Vagina (tissue), 2 donors: ENCODE measurements around the gene TACR1. TPM values are rescaled to one million over a fixed set of nuclear protein-coding genes. Genes with fewer than 3 reads are reported as not detected.

ENCODE experiments used
- DNase-seq, 2 donors: peaks; one replicate each; pipeline ENCODE4 v3.0.0-alpha.2; 2017; ENCODE audit errors: extremely low spot score in 2 of 2
- H3K27ac ChIP-seq: fragments of 200-600 bp; sonication (generic); one replicate; pipeline ENCODE4 v1.5.1; 2019
- H3K27me3 ChIP-seq: fragments of 200-600 bp; sonication (generic); one replicate; pipeline ENCODE4 v1.5.1; 2019
- H3K36me3 ChIP-seq, 2 donors: fragments of 200-600 bp; sonication (generic); one replicate each; pipeline ENCODE4 v1.5.1; 2017 to 2019
- H3K4me1 ChIP-seq: fragments of 200-600 bp; sonication (generic); one replicate; pipeline ENCODE4 v1.5.1; 2019
- H3K4me3 ChIP-seq, 2 donors: fragments of 200-600 bp; sonication (generic); 1 replicate in 1 of 2; 2 replicates in 1 of 2; pipeline ENCODE4 v1.5.1; 2016 to 2019
- H3K9me3 ChIP-seq: fragments of 200-600 bp; sonication (generic); one replicate; pipeline ENCODE4 v1.5.1; 2019
- POLR2A ChIP-seq, 2 donors: fragments of 450-650 bp; IDR thresholded peaks; one replicate each; pipeline ENCODE4 v1.6.1; 2017; ENCODE audit warnings: antibody characterized with exemption in 2 of 2, mild to moderate bottlenecking in 2 of 2, moderate library complexity in 2 of 2
- POLR2AphosphoS5 ChIP-seq, 2 donors: sonication (generic); formaldehyde crosslinking; IDR thresholded peaks; one replicate each; pipeline ENCODE4 v1.9.0; 2017; ENCODE audit warnings: antibody characterized with exemption in 2 of 2, mild to moderate bottlenecking in 2 of 2, low read depth in 1 of 2; ENCODE audit not compliant: insufficient read depth in 1 of 2
- intact Hi-C: fragments of 100-400 bp; cut with DNase I; formaldehyde crosslinking; loops from one replicate; pipeline ENCODE4 v1.15.1; 2023
- total RNA-seq: library from RNA; depleted of rRNA; stranded (reverse); fragments of >200 nt; gene quantifications from one replicate; pipeline ENCODE4 v1.2.3, GENCODE V29; 2016
- TF ChIP-seq, protein P1 (sequence below), 3 experiments: fragments of 450-650 bp in 2 of 3; fragments of 200-600 bp in 1 of 3; sonication (generic) in 1 of 3; IDR thresholded peaks; one replicate each; pipeline ENCODE4 v1.5.1; 2017 to 2019; ENCODE audit warnings: antibody characterized with exemption in 3 of 3, mild to moderate bottlenecking in 2 of 3, moderate library complexity in 2 of 3

Gene TACR1
- total RNA-seq, 1 donor from 2014 or later, result 8.3 TPM

DNA sequence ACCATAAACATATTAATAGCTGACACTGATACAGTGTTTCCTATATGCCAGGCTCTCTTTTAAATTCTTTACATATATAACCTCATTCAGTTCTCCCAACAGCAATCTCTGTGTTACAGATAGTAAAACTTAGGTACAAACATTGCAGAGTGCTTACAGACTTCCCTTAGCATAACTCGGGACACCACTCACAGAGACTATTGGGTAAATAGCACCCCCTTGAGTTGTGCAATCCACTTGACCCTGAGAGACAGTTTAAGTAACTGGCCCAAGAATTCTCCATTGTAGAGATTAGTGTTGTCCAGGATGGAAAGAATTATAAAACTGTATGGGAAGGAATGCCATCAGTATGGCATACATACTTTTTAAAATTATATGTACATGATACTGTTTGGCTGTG, 130.8 kb downstream of the TACR1 start:
- no peaks in the 10 kb centered on the region for H3K27me3 ChIP-seq
- H3K27ac ChIP-seq, result no peak overlapping the region
- no peaks in the 10 kb centered on the region for H3K36me3 ChIP-seq
- no peaks in the 10 kb centered on the region for H3K9me3 ChIP-seq
- TF ChIP-seq, protein P1, sequence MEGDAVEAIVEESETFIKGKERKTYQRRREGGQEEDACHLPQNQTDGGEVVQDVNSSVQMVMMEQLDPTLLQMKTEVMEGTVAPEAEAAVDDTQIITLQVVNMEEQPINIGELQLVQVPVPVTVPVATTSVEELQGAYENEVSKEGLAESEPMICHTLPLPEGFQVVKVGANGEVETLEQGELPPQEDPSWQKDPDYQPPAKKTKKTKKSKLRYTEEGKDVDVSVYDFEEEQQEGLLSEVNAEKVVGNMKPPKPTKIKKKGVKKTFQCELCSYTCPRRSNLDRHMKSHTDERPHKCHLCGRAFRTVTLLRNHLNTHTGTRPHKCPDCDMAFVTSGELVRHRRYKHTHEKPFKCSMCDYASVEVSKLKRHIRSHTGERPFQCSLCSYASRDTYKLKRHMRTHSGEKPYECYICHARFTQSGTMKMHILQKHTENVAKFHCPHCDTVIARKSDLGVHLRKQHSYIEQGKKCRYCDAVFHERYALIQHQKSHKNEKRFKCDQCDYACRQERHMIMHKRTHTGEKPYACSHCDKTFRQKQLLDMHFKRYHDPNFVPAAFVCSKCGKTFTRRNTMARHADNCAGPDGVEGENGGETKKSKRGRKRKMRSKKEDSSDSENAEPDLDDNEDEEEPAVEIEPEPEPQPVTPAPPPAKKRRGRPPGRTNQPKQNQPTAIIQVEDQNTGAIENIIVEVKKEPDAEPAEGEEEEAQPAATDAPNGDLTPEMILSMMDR (IDR thresholded peaks at IDR 0.05), result no peak
- TF ChIP-seq POLR2A (IDR thresholded peaks at IDR 0.05) (no peak), POLR2AphosphoS5 (IDR thresholded peaks at IDR 0.05; ENCODE audit: insufficient read depth in 1 of 2, low read depth in 1 of 2) (no peak)
- intact Hi-C loops, result no loop called here
- DNase-seq, result no peak
- H3K4me3 ChIP-seq, result no peak overlapping the region
- H3K4me1 ChIP-seq, result no peaks in the 10 kb centered on the region

DNA sequence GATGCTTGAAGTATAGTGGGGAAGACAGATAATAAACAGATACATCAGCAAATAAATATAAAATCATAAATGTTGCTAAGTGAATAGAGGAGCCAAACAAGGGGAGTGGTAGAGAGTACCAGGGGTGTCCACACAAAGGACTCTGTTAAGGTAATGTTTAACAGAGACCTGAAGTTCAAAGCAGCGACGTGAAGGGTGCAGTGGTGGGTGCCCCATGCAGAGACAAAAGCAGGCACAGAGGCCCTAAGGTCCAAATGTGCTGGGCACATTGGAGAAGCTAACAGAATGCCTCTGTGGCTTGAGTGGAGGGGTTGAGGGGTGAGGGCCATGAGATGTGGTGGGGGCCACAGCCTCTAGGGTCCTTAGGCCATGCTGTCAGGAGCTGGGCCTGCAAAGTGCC, 131.8 kb downstream of the TACR1 start:
- Histone ChIP-seq H3K4me1 (no peaks in the 10 kb centered on the region), H3K9me3 (no peaks in the 10 kb centered on the region), H3K4me3 (no peak overlapping the region), H3K27ac (no peak overlapping the region), H3K36me3 (no peaks in the 10 kb centered on the region), H3K27me3 (no peaks in the 10 kb centered on the region)
- TF ChIP-seq POLR2A (IDR thresholded peaks at IDR 0.05) (no peak), POLR2AphosphoS5 (IDR thresholded peaks at IDR 0.05; ENCODE audit: insufficient read depth in 1 of 2, low read depth in 1 of 2) (no peak)
- TF ChIP-seq, protein P1 (IDR thresholded peaks at IDR 0.05), result no peak
- intact Hi-C loops, result no loop called here
- DNase-seq, result no peak

DNA sequence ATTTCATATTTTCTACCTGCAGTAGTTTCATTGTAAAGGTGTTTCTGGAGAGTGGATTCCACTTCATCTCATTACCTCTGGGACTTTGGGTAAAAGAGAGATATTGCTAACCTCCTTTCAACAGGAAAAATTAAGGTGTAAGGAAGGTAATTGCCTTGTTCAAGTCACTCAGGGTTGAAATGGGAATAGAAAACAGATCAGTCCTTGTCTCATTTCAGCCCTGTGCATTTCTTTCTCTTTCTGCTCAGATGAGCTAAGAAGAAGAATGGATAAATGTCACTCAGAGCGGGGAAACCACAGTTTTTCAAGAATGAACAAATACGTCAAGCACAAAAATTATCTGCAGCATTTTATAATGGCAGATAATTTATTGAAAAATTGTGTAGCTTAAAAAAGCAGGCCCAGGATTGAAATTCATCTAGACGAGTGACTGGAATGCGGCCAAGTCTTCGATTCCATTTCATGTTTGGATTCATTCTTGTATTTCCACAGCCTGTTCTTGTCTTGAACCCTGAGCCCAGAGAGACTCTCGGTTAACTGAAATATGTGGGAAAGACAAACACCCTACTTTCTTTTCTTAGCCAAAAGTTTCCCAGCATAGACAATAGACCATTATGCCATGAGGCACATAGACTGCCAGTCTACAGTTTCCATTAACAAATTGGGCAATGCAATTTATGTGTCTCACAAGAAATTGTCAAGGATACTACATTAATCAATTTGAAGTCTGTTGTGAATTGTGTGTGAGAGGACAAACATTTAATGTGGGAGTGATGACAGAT, 133.0 kb downstream of the TACR1 start:
- H3K4me1 ChIP-seq, result no peaks in the 10 kb centered on the region
- no peaks in the 10 kb centered on the region for H3K9me3 ChIP-seq
- no peak overlapping the region for H3K27ac ChIP-seq
- H3K27me3 ChIP-seq, result no peaks in the 10 kb centered on the region
- no peak overlapping the region for H3K4me3 ChIP-seq
- intact Hi-C loops, result no loop called here
- H3K36me3 ChIP-seq, result no peaks in the 10 kb centered on the region
- DNase-seq, result no peak
- TF ChIP-seq POLR2A (IDR thresholded peaks at IDR 0.05) (no peak), POLR2AphosphoS5 (IDR thresholded peaks at IDR 0.05; ENCODE audit: insufficient read depth in 1 of 2, low read depth in 1 of 2) (no peak)
- TF ChIP-seq, protein P1 (IDR thresholded peaks at IDR 0.05), result no peak

DNA sequence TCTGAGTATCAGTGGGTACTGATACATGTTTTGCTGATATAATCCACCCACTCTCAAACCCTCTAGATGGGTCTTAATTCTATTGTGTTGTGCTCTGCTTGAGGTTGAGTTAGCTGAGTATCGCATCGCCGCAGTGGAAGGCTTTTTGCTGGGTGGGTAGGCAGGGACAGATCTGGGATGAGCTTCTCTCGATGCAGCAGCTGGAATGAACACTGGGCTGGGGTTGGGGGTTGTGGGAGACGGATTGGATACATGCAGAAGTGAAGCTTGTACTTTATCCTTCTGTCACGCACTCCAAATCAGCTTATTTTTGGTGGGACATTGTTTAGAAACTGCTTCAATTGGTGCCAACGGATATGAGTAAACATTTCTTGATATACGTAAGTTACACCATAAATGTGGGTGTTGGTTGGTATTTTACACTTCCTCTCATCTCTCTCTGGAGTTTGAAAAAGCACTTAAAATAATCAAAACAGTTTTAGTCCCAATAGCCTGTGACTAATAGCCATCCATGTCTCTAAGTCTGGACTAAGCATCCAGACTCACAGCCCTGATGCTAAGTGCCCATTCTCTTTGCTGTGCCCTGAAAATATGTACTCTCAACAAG, 133.8 kb downstream of the TACR1 start:
- intact Hi-C loops, result no loop called here
- no peak overlapping the region for H3K27ac ChIP-seq
- H3K36me3 ChIP-seq, result no peaks in the 10 kb centered on the region
- H3K4me1 ChIP-seq, result no peaks in the 10 kb centered on the region
- no peak for DNase-seq
- no peaks in the 10 kb centered on the region for H3K27me3 ChIP-seq
- no peak overlapping the region for H3K4me3 ChIP-seq
- H3K9me3 ChIP-seq, result no peaks in the 10 kb centered on the region
- TF ChIP-seq POLR2A (IDR thresholded peaks at IDR 0.05) (no peak), POLR2AphosphoS5 (IDR thresholded peaks at IDR 0.05; ENCODE audit: insufficient read depth in 1 of 2, low read depth in 1 of 2) (no peak)
- TF ChIP-seq, protein P1 (IDR thresholded peaks at IDR 0.05), result no peak
